Esophagus muscularis mucosa (tissue), 4 donors: ENCODE measurements around the gene HNRNPH3.

Source experiments
- EP300 ChIP-seq: sonication (generic); formaldehyde crosslinking; IDR thresholded peaks from one replicate; pipeline ENCODE4 v1.6.1; 2017; ENCODE audit warnings: antibody characterized with exemption
- POLR2AphosphoS5 ChIP-seq, 2 donors: sonication (generic); formaldehyde crosslinking; IDR thresholded peaks; one replicate each; pipeline ENCODE4 v1.6.1; 2017; ENCODE audit warnings: antibody characterized with exemption in 2 of 2
- TF ChIP-seq, protein P1 (sequence below), 3 experiments: fragments of 200-600 bp in 2 of 3; fragments of 450-650 bp in 1 of 3; sonication (generic) in 2 of 3; IDR thresholded peaks; one replicate each; pipeline ENCODE4 v1.5.1; 2017 to 2019; ENCODE audit warnings: antibody characterized with exemption in 3 of 3, mild to moderate bottlenecking in 2 of 3, moderate library complexity in 1 of 3

DNA sequence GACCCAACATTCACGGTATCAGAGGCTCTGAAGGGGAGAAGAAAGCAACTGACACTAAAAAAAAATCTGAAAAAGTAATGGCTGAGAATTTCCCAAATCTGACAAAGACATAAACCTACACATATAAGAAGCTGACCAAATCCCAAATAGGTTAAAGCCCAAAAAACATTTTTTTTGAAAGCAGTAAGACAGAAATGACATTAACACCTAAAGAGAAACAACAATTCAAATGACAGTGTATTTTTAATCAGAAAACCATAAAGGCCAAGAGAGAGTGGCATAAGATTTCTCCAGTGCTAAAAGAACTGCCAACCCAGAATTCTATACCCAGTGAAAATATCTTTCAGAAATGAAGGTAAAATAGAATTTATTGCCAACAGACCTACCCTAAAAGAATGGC lies 39.7 kb downstream of the HNRNPH3 start:
- TF ChIP-seq, protein P1, sequence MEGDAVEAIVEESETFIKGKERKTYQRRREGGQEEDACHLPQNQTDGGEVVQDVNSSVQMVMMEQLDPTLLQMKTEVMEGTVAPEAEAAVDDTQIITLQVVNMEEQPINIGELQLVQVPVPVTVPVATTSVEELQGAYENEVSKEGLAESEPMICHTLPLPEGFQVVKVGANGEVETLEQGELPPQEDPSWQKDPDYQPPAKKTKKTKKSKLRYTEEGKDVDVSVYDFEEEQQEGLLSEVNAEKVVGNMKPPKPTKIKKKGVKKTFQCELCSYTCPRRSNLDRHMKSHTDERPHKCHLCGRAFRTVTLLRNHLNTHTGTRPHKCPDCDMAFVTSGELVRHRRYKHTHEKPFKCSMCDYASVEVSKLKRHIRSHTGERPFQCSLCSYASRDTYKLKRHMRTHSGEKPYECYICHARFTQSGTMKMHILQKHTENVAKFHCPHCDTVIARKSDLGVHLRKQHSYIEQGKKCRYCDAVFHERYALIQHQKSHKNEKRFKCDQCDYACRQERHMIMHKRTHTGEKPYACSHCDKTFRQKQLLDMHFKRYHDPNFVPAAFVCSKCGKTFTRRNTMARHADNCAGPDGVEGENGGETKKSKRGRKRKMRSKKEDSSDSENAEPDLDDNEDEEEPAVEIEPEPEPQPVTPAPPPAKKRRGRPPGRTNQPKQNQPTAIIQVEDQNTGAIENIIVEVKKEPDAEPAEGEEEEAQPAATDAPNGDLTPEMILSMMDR (IDR thresholded peaks at IDR 0.05), result no peak
- TF ChIP-seq EP300 (no peak), POLR2AphosphoS5 (IDR thresholded peaks at IDR 0.05) (no peak)
